MCF 10A (cell line): ENCODE measurements around the gene RGS3. TPM values are rescaled to one million over a fixed set of nuclear protein-coding genes. Genes with fewer than 3 reads are reported as not detected.

ENCODE experiments used
- BruUV-seq: library from RNA; stranded (reverse); fragments of 400-500 nt; replicated peaks from 2 replicates; lab custom pipeline; 2021; lab: Mats Ljungman, UMichigan
- CTCF ChIA-PET: fragments of 300-600 bp; sonication (Branson Sonifier 250); formaldehyde crosslinking; extraction: SDS; loops from one replicate; lab custom pipeline; 2021; ENCODE audit warnings: antibody characterized with exemption, inconsistent platforms; lab: Yijun Ruan, JAX
- POLR2A ChIA-PET: fragments of 300-600, 350-650 bp; sonication (Branson Sonifier 250); formaldehyde crosslinking; extraction: SDS; loops from one replicate; lab custom pipeline; 2020; ENCODE audit warnings: antibody characterized with exemption, inconsistent platforms; lab: Yijun Ruan, JAX
- DNase-seq: peaks from one replicate; pipeline ENCODE4 v3.0.0-alpha.2; 2018; ENCODE audit not compliant: unreplicated experiment
- H3K27ac Mint-ChIP-seq: one replicate; pipeline ENCODE4 v1.8.0; 2022; ENCODE audit warnings: mild to moderate bottlenecking, low read depth, mixed read lengths; ENCODE audit not compliant: unreplicated experiment
- H3K27me3 Mint-ChIP-seq: one replicate; pipeline ENCODE4 v1.8.0; 2022; ENCODE audit warnings: mixed read lengths; ENCODE audit not compliant: insufficient read depth, unreplicated experiment
- H3K36me3 Mint-ChIP-seq: one replicate; pipeline ENCODE4 v1.8.0; 2022; ENCODE audit warnings: mild to moderate bottlenecking, moderate library complexity, mixed read lengths; ENCODE audit not compliant: insufficient read depth, unreplicated experiment
- H3K4me1 Mint-ChIP-seq: one replicate; pipeline ENCODE4 v1.8.0; 2022; ENCODE audit warnings: mixed read lengths; ENCODE audit not compliant: insufficient read depth, unreplicated experiment
- H3K4me3 Mint-ChIP-seq: one replicate; pipeline ENCODE4 v1.8.0; 2022; ENCODE audit warnings: mild to moderate bottlenecking, moderate library complexity, mixed read lengths; ENCODE audit not compliant: unreplicated experiment
- H3K9me3 Mint-ChIP-seq: one replicate; pipeline ENCODE4 v1.8.0; 2022; ENCODE audit warnings: mixed read lengths; ENCODE audit not compliant: unreplicated experiment
- CTCF ChIP-seq: fragments of 200-600 bp; IDR thresholded peaks from one replicate; pipeline ENCODE4 v1.8.0; 2022; ENCODE audit warnings: antibody characterized with exemption, mild to moderate bottlenecking; ENCODE audit not compliant: unreplicated experiment
- intact Hi-C: fragments of 100-400 bp; cut with micrococcal nuclease; formaldehyde crosslinking; loops from 2 replicates; pipeline ENCODE4 v1.14.1; 2022
- total RNA-seq: library from RNA; stranded (reverse); gene quantifications from 2 replicates; pipeline ENCODE4 v1.2.3, GENCODE V29; 2022

The RGS3 gene
- total RNA-seq, 1 experiment from 2014 or later: 32.1 TPM

- H3K9me3 Mint-ChIP-seq: no peaks in the 10 kb centered on the region
- no peaks in the 10 kb centered on the region for H3K36me3 Mint-ChIP-seq
- H3K27ac Mint-ChIP-seq: no peak overlapping the region
- POLR2A ChIA-PET: no interaction called here
- intact Hi-C loops: no loop called here
- TF ChIP-seq CTCF: no peak
- CTCF ChIA-PET: interaction anchor here (0.7 kb wide), 1 partner anchor 261 kb away, joined by 3 read pairs; no protein-coding TSS in a partner anchor
- H3K4me3 Mint-ChIP-seq: no peak overlapping the region
- no peaks in the 10 kb centered on the region for H3K4me1 Mint-ChIP-seq
- peaks cover 22% of the 10 kb centered on the region for H3K27me3 Mint-ChIP-seq
- no peak for DNase-seq
- BruUV-seq: no TSS peak
These were observed 12.5 kb downstream of the RGS3 start for GRCh38 chr9:113475992-113476391.

DNA sequence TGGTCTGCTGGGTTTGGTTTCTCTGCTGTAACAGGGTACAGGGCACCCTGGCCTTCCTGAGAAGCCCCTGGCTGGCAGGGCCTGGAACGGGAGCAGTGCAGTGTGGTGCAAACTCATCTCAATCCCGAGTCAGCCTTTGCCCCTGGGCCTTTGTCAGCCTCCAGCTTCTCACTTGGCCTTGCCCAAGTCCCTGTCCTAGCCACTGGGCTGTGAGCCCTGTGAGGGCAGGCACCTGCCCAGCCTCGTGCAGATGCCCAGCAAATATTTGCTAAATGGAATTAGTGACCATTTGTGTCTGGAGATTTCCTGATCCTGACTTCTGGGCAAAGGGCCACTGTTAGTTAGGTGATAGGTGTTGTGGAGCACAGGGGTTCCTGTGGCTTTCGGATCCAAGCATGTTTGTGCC lies 13.0 kb downstream of the RGS3 start:
- BruUV-seq: no TSS peak
- Mint-ChIP-seq H3K9me3 (no peaks in the 10 kb centered on the region), H3K36me3 (no peaks in the 10 kb centered on the region), H3K4me3 (no peak overlapping the region), H3K27ac (no peak overlapping the region), H3K4me1 (no peaks in the 10 kb centered on the region), H3K27me3 (peaks cover 22% of the 10 kb centered on the region)
- ChIA-PET POLR2A (no interaction called here), CTCF (interaction anchor here (0.7 to 0.9 kb wide), 2 partner anchors 179 to 261 kb away, joined by 3 to 4 read pairs; no protein-coding TSS in a partner anchor)
- intact Hi-C loops: no loop called here
- no peak for TF ChIP-seq CTCF
- no peak for DNase-seq

DNA sequence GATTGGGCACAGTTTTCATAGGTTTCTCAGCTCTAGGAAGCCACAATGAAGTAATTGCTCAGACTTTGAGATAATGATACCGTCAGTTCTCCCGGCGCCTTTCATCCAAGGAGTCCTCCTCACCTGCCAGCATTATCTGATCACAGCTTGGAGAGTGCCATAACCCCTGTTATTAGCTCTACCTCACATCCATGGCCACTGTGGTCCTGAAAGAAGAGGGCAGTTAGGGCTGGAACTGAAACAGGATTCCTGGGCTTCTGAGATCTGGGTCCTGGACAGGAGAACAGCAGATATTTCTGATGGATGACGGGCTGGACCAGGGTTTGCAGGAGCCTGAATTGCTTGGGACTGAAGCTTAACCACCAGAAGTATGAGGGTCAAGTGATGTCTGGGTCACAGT lies 13.5 kb downstream of the RGS3 start:
- Mint-ChIP-seq H3K4me1 (no peaks in the 10 kb centered on the region), H3K27ac (no peak overlapping the region), H3K9me3 (no peaks in the 10 kb centered on the region), H3K27me3 (peaks cover 22% of the 10 kb centered on the region), H3K36me3 (no peaks in the 10 kb centered on the region), H3K4me3 (no peak overlapping the region)
- intact Hi-C loops: no loop called here
- ChIA-PET POLR2A (no interaction called here), CTCF (interaction anchor here (0.5 to 0.9 kb wide), 2 partner anchors 31 to 178 kb away, joined by 4 read pairs; no protein-coding TSS in a partner anchor)
- no peak for DNase-seq
- no TSS peak for BruUV-seq
- TF ChIP-seq CTCF: no peak

- CTCF ChIA-PET: interaction anchor here (0.5 kb wide), 1 partner anchor 32 kb away, joined by 4 read pairs; no protein-coding TSS in a partner anchor
- no peak for DNase-seq
- Mint-ChIP-seq H3K9me3 (no peaks in the 10 kb centered on the region), H3K4me1 (no peaks in the 10 kb centered on the region), H3K36me3 (no peaks in the 10 kb centered on the region), H3K4me3 (no peak overlapping the region), H3K27me3 (peaks cover 22% of the 10 kb centered on the region), H3K27ac (no peak overlapping the region)
- TF ChIP-seq CTCF: no peak
- POLR2A ChIA-PET: no interaction called here
- no TSS peak for BruUV-seq
- intact Hi-C loops: no loop called here
These were observed 14.1 kb downstream of the RGS3 start for GRCh38 chr9:113477661-113478060.
